IMR-90 (cell line): ENCODE results near the gene CAMTA1. TPM values are rescaled to one million over a fixed set of nuclear protein-coding genes. Genes with fewer than 3 reads are reported as not detected.

Source experiments
- ATAC-seq: fragments of 200-7000 bp; cut with Tn5 transposase; 2 replicates; pipeline ENCODE4 v1.9.1; 2020; ENCODE audit warnings: low read depth, mild to moderate bottlenecking, moderate library complexity
- BruUV-seq: library from RNA; stranded (reverse); fragments of 400-500 nt; replicated peaks from 2 replicates; lab custom pipeline; 2021; lab: Mats Ljungman, UMichigan
- CTCF ChIA-PET: fragments of 300-600 bp; formaldehyde crosslinking; extraction: SDS; loops from one replicate; lab custom pipeline; 2021; ENCODE audit warnings: antibody characterized with exemption; lab: Yijun Ruan, JAX
- POLR2A ChIA-PET: fragments of 300-600 bp; sonication (Branson Sonifier 250); formaldehyde crosslinking; loops from one replicate; lab custom pipeline; 2022; ENCODE audit warnings: antibody characterized with exemption; ENCODE audit not compliant: unreplicated experiment; lab: Charles Lee
- DNase-seq: peaks from one replicate; pipeline ENCODE4 v3.0.0; 2013
- H2AFZ ChIP-seq: replicated peaks from 2 replicates; pipeline ENCODE3; 2013; ENCODE audit warnings: low read length, mild to moderate bottlenecking; ENCODE audit not compliant: poor library complexity
- H2AK5ac ChIP-seq: 2 replicates; pipeline ENCODE4 v1.6.1; 2013; ENCODE audit warnings: low read depth, low read length, inconsistent platforms
- H2AK9ac ChIP-seq: replicated peaks from 2 replicates; pipeline ENCODE3; 2013; ENCODE audit warnings: mild to moderate bottlenecking, low read depth, low read length, moderate library complexity; ENCODE audit not compliant: poor library complexity
- H2BK120ac ChIP-seq: 2 replicates; pipeline ENCODE4 v1.6.1; 2013; ENCODE audit warnings: low read depth, low read length, inconsistent platforms
- H2BK15ac ChIP-seq: 3 replicates; pipeline ENCODE4 v1.6.1; 2013; ENCODE audit warnings: low read depth, low read length, inconsistent platforms
- H2BK20ac ChIP-seq: 2 replicates; pipeline ENCODE4 v1.6.1; 2013; ENCODE audit warnings: low read depth, mild to moderate bottlenecking, inconsistent platforms, low read length, moderate library complexity
- H2BK5ac ChIP-seq: 2 replicates; pipeline ENCODE4 v1.6.1; 2013; ENCODE audit warnings: mild to moderate bottlenecking, low read depth, low read length, inconsistent platforms; ENCODE audit not compliant: poor library complexity, severe bottlenecking
- H3K14ac ChIP-seq: replicated peaks from 2 replicates; pipeline ENCODE4 v1.6.1; 2013; ENCODE audit warnings: low read depth, low read length, inconsistent platforms
- H3K18ac ChIP-seq: 2 replicates; pipeline ENCODE4 v1.6.1; 2013; ENCODE audit warnings: low read depth, low read length, control low read depth
- H3K23ac ChIP-seq: 2 replicates; pipeline ENCODE4 v1.6.1; 2013; ENCODE audit warnings: low read depth, low read length, inconsistent platforms
- H3K27ac ChIP-seq: 2 replicates; pipeline ENCODE4 v1.5.1; 2013; ENCODE audit warnings: mild to moderate bottlenecking, control low read depth, low read length; ENCODE audit not compliant: insufficient read depth
- H3K27me3 ChIP-seq: 2 replicates; pipeline ENCODE4 v1.6.1; 2013; ENCODE audit warnings: low read length; ENCODE audit not compliant: control insufficient read depth, insufficient read depth
- H3K36me3 ChIP-seq: 2 replicates; pipeline ENCODE4 v1.6.1; 2013; ENCODE audit warnings: low read length, mixed read lengths; ENCODE audit not compliant: control insufficient read depth, insufficient read depth
- H3K4ac ChIP-seq: 2 replicates; pipeline ENCODE4 v1.6.1; 2013; ENCODE audit warnings: low read depth, low read length, inconsistent platforms
- H3K4me1 ChIP-seq: 2 replicates; pipeline ENCODE4 v1.6.1; 2013; ENCODE audit warnings: low read length, mixed read lengths; ENCODE audit not compliant: control insufficient read depth, insufficient read depth
- H3K4me2 ChIP-seq: 2 replicates; pipeline ENCODE4 v1.6.1; 2013; ENCODE audit warnings: low read depth, mild to moderate bottlenecking, control low read depth, low read length, moderate library complexity
- H3K4me3 ChIP-seq: 2 replicates; pipeline ENCODE4 v1.5.1; 2013; ENCODE audit warnings: low read depth, mild to moderate bottlenecking, control low read depth, low read length, moderate library complexity; ENCODE audit not compliant: insufficient read depth
- H3K56ac ChIP-seq: 2 replicates; pipeline ENCODE4 v1.6.1; 2013; ENCODE audit warnings: low read length, inconsistent platforms; ENCODE audit not compliant: insufficient read depth; ENCODE audit errors: extremely low read depth
- H3K79me1 ChIP-seq, 2 experiments: 2 replicates each; pipeline ENCODE4 v1.6.1; 2013; ENCODE audit warnings: low read length in 2 of 2, inconsistent platforms in 1 of 2, low read depth in 1 of 2
- H3K9ac ChIP-seq: 2 replicates; pipeline ENCODE4 v1.6.1; 2013; ENCODE audit warnings: low read depth, low read length, control low read depth
- H3K9me1 ChIP-seq: 2 replicates; pipeline ENCODE4 v1.6.1; 2013; ENCODE audit warnings: low read length, inconsistent platforms; ENCODE audit not compliant: insufficient read depth
- H3K9me3 ChIP-seq: 2 replicates; pipeline ENCODE4 v1.6.1; 2013; ENCODE audit warnings: low read length; ENCODE audit not compliant: control insufficient read depth, insufficient read depth
- H4K20me1 ChIP-seq: 2 replicates; pipeline ENCODE4 v1.6.1; 2013; ENCODE audit warnings: low read length, inconsistent platforms; ENCODE audit not compliant: insufficient read depth
- H4K5ac ChIP-seq: 2 replicates; pipeline ENCODE4 v1.6.1; 2013; ENCODE audit warnings: mild to moderate bottlenecking, low read depth, low read length, control low read depth
- H4K8ac ChIP-seq, 2 experiments: 2 replicates each; pipeline ENCODE4 v1.6.1; 2013; ENCODE audit warnings: low read depth in 2 of 2, low read length in 2 of 2, control low read depth in 1 of 2, inconsistent platforms in 1 of 2
- H4K91ac ChIP-seq: 2 replicates; pipeline ENCODE4 v1.6.1; 2013; ENCODE audit warnings: low read depth, low read length, inconsistent platforms; ENCODE audit not compliant: insufficient read depth
- BHLHE40 ChIP-seq: fragments of 150-350 bp; IDR thresholded peaks from 2 replicates; pipeline ENCODE4 v1.6.1; 2016; ENCODE audit warnings: mild to moderate bottlenecking, low read depth, low read length
- CEBPB ChIP-seq: IDR thresholded peaks from 2 replicates; pipeline ENCODE4 v1.6.1; 2012; ENCODE audit warnings: low read depth, low read length, improper control_type of control experiment
- CHD1 ChIP-seq: IDR thresholded peaks from 2 replicates; pipeline ENCODE4 v1.6.1; 2012; ENCODE audit warnings: low read depth, low read length, improper control_type of control experiment
- FOS ChIP-seq: fragments of 150-350 bp; IDR thresholded peaks from 2 replicates; pipeline ENCODE4 v1.6.1; 2016; ENCODE audit warnings: low read depth, low read length
- MAFK ChIP-seq: IDR thresholded peaks from 2 replicates; pipeline ENCODE4 v1.6.1; 2012; ENCODE audit warnings: low read depth, low read length, improper control_type of control experiment
- MAZ ChIP-seq: IDR thresholded peaks from 2 replicates; pipeline ENCODE4 v1.6.1; 2012; ENCODE audit warnings: low read depth, mild to moderate bottlenecking, low read length, improper control_type of control experiment, moderate library complexity, borderline replicate concordance
- MXI1 ChIP-seq: IDR thresholded peaks from 2 replicates; pipeline ENCODE4 v1.6.1; 2012; ENCODE audit warnings: low read depth, mild to moderate bottlenecking, low read length, moderate library complexity, borderline replicate concordance
- NFE2L2 ChIP-seq: fragments of 150-350 bp; IDR thresholded peaks from 2 replicates; pipeline ENCODE4 v1.6.1; 2016; ENCODE audit warnings: low read depth, mild to moderate bottlenecking, low read length
- POLR2A ChIP-seq: IDR thresholded peaks from 2 replicates; pipeline ENCODE4 v1.6.1; 2012; ENCODE audit warnings: mild to moderate bottlenecking, low read depth, low read length
- RAD21 ChIP-seq: IDR thresholded peaks from 2 replicates; pipeline ENCODE4 v1.6.1; 2012; ENCODE audit warnings: low read length, improper control_type of control experiment
- RCOR1 ChIP-seq: IDR thresholded peaks from 2 replicates; pipeline ENCODE4 v1.6.1; 2012; ENCODE audit warnings: mild to moderate bottlenecking, low read length, improper control_type of control experiment; ENCODE audit not compliant: insufficient replicate concordance
- RFX5 ChIP-seq: IDR thresholded peaks from 2 replicates; pipeline ENCODE4 v1.8.0; 2012; ENCODE audit warnings: low read depth, mild to moderate bottlenecking, low read length, moderate library complexity
- SMC3 ChIP-seq: fragments of 150-350 bp; IDR thresholded peaks from 2 replicates; pipeline ENCODE4 v1.6.1; 2016; ENCODE audit warnings: low read depth, mild to moderate bottlenecking, antibody characterized with exemption, low read length, moderate library complexity
- WGBS, 2 experiments: methylation state at CpG; one replicate each; pipeline versions ENCODE4 v1.1.5 to v1.1.7; 2013; ENCODE audit warnings: missing lambda C conversion rate in 2 of 2; ENCODE audit not compliant: insufficient read length in 1 of 2; ENCODE audit errors: extremely low coverage in 2 of 2; 5-methylcytosine and 5-hydroxymethylcytosine counted together
- dilution Hi-C: fragments of 300-500 bp; cut with HindIII; formaldehyde crosslinking; loops from one replicate; pipeline ENCODE4 v1.14.3; 2018; ENCODE audit warnings: low sequenced_read_pairs; ENCODE audit not compliant: unreplicated experiment
- in situ Hi-C: fragments of 300-500 bp; cut with MboI; formaldehyde crosslinking; loops from 3 replicates; pipeline ENCODE4 v1.14.3; 2019; ENCODE audit warnings: low sequenced_read_pairs, inconsistent platforms, mixed read lengths
- intact Hi-C: fragments of 100-400 bp; cut with micrococcal nuclease; formaldehyde crosslinking; loops from 2 replicates; pipeline ENCODE4 v1.10.0; 2022
- polyA plus RNA-seq, 3 experiments: library from polyadenylated mRNA; depleted of rRNA; stranded (reverse); fragments of >200 nt; gene quantifications; 2 replicates each; pipeline ENCODE4 v1.2.3, GENCODE V29; 2012; ENCODE audit warnings: low replicate concordance in 1 of 3
- total RNA-seq: library from RNA; depleted of rRNA; stranded (reverse); fragments of >200 nt; gene quantifications from 2 replicates; pipeline ENCODE4 v1.2.3, GENCODE V29; 2012
- TF ChIP-seq, protein P1 (sequence below): conservative IDR thresholded peaks from 2 replicates; pipeline ENCODE4 v1.5.1; 2012; ENCODE audit warnings: mild to moderate bottlenecking, low read depth, low read length, improper control_type of control experiment
- TF ChIP-seq, protein P2 (sequence below): fragments of 150-350 bp; IDR thresholded peaks from 2 replicates; pipeline ENCODE4 v1.6.1; 2016; ENCODE audit warnings: low read depth, mild to moderate bottlenecking, low read length, moderate library complexity, borderline replicate concordance
- TF ChIP-seq, protein P3 (sequence below): fragments of 150-350 bp; IDR thresholded peaks from 2 replicates; pipeline ENCODE4 v1.6.1; 2017; ENCODE audit warnings: mild to moderate bottlenecking, antibody characterized with exemption, low read length, low read depth

CAMTA1 gene
- total and polyA plus RNA-seq, 2 of the 4 experiments (the other 2 are of a cell fraction): 35.5 to 74.3 TPM

DNA sequence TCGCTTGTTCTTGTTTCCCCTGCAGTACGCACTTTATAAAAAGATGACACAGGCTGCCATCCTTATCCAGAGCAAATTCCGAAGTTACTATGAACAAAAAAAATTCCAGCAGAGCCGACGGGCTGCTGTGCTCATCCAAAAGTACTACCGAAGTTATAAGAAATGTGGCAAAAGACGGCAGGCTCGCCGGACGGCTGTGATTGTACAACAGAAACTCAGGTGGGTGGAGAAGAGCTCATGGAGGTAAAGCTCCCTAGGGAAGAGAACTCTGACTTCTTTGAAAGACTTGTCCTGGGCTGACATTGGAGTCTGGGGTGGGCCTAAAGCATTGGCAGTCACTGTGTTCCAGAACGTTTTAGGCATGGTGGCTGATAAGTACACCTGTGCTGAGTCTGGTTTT is 965.9 kb downstream of the CAMTA1 start:
- H4K8ac ChIP-seq: no peak overlapping the region
- no peak overlapping the region for H2BK20ac ChIP-seq
- in situ Hi-C loops: loop anchor here (5.0 kb wide), 1 partner anchor 84 kb away; no protein-coding TSS in a partner anchor
- no peak overlapping the region for H2AK5ac ChIP-seq
- H4K20me1 ChIP-seq: no peaks in the 10 kb centered on the region
- no peak overlapping the region for H3K56ac ChIP-seq
- no peak for TF ChIP-seq MAZ
- TF ChIP-seq POLR2A: no peak
- no peak for TF ChIP-seq CEBPB
- TF ChIP-seq, protein P1, sequence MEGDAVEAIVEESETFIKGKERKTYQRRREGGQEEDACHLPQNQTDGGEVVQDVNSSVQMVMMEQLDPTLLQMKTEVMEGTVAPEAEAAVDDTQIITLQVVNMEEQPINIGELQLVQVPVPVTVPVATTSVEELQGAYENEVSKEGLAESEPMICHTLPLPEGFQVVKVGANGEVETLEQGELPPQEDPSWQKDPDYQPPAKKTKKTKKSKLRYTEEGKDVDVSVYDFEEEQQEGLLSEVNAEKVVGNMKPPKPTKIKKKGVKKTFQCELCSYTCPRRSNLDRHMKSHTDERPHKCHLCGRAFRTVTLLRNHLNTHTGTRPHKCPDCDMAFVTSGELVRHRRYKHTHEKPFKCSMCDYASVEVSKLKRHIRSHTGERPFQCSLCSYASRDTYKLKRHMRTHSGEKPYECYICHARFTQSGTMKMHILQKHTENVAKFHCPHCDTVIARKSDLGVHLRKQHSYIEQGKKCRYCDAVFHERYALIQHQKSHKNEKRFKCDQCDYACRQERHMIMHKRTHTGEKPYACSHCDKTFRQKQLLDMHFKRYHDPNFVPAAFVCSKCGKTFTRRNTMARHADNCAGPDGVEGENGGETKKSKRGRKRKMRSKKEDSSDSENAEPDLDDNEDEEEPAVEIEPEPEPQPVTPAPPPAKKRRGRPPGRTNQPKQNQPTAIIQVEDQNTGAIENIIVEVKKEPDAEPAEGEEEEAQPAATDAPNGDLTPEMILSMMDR: no peak
- TF ChIP-seq, protein P2, sequence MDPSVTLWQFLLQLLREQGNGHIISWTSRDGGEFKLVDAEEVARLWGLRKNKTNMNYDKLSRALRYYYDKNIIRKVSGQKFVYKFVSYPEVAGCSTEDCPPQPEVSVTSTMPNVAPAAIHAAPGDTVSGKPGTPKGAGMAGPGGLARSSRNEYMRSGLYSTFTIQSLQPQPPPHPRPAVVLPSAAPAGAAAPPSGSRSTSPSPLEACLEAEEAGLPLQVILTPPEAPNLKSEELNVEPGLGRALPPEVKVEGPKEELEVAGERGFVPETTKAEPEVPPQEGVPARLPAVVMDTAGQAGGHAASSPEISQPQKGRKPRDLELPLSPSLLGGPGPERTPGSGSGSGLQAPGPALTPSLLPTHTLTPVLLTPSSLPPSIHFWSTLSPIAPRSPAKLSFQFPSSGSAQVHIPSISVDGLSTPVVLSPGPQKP: no peak
- TF ChIP-seq FOS: no peak
- TF ChIP-seq MXI1: no peak
- TF ChIP-seq RFX5: no peak
- no peak for TF ChIP-seq NFE2L2
- no peak for TF ChIP-seq CHD1
- TF ChIP-seq, protein P3, sequence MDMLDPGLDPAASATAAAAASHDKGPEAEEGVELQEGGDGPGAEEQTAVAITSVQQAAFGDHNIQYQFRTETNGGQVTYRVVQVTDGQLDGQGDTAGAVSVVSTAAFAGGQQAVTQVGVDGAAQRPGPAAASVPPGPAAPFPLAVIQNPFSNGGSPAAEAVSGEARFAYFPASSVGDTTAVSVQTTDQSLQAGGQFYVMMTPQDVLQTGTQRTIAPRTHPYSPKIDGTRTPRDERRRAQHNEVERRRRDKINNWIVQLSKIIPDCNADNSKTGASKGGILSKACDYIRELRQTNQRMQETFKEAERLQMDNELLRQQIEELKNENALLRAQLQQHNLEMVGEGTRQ: no peak
- no peak for TF ChIP-seq RCOR1
- TF ChIP-seq SMC3: no peak
- TF ChIP-seq MAFK: no peak
- TF ChIP-seq BHLHE40: no peak
- TF ChIP-seq RAD21: no peak
- H4K91ac ChIP-seq: no peak overlapping the region
- H3K18ac ChIP-seq: no peak overlapping the region
- dilution Hi-C loops: no loop called here
- H2BK5ac ChIP-seq: no peak overlapping the region
- no peak overlapping the region for H3K4me2 ChIP-seq
- no peak overlapping the region for H2BK15ac ChIP-seq
- H3K27me3 ChIP-seq: peaks cover 17% of the 10 kb centered on the region
- BruUV-seq: no TSS peak
- ATAC-seq (no peak), DNase-seq (no peak)
- H2AFZ ChIP-seq: no peak overlapping the region
- H3K4me1 ChIP-seq: peaks cover 6% of the 10 kb centered on the region; the same call in 1 of the 2 replicates
- no peak overlapping the region for H2AK9ac ChIP-seq
- no peaks in the 10 kb centered on the region for H3K79me1 ChIP-seq
- H3K9me3 ChIP-seq: no peaks in the 10 kb centered on the region
- no peak overlapping the region; the same call in 1 of the 2 replicates for H3K23ac ChIP-seq
- ChIA-PET POLR2A (no interaction called here), CTCF (interaction anchor here (0.6 to 5.2 kb wide), 3 partner anchors 13 to 84 kb away, joined by 3 to 108 read pairs (median 5); no protein-coding TSS in a partner anchor)
- intact Hi-C loops: no loop called here
- H3K36me3 ChIP-seq: no peaks in the 10 kb centered on the region
- no peak overlapping the region for H4K5ac ChIP-seq
- no peak overlapping the region for H3K4ac ChIP-seq
- no peak overlapping the region for H3K9ac ChIP-seq
- H3K27ac ChIP-seq: no peak overlapping the region
- H2BK120ac ChIP-seq: no peak overlapping the region
- no peaks in the 10 kb centered on the region for H3K9me1 ChIP-seq
- 95% methylated on average over 4 of the region's 11 CpGs; no CpG with 5 or more reads in 1 of the 2 experiments for WGBS, 2 experiments
- no peak overlapping the region for H3K4me3 ChIP-seq
- H3K14ac ChIP-seq: no peak overlapping the region
